ENCODE results near the gene MACROD2.

MACROD2 gene

DNA sequence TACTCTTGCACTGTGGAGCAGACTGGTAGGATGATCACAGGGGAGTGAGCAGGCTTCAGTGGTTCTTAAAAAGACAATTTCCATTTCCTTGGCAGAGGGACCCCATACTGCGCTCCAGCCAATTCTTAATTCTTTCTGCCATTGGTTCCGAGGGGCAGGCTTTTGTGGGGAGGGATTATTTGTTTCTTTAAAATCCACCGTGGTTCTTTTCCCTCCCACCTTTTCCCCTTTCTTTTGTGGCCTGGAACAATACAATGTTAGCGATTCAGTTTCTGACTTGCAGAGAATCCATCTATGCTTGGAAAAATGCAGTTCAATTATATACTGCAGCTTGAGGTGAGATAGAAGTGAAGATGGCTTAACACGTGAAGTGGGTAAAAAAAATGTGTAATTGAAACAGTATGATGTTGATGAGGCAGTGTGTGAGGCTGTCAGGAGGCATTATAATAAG, 721.1 kb downstream of the MACROD2 start:
- no peak overlapping the region for H3K4me3 Mint-ChIP-seq
- peaks cover 14% of the 10 kb centered on the region for H3K9me3 Mint-ChIP-seq (ENCODE audit: low read depth)
- H3K27ac Mint-ChIP-seq = no peak overlapping the region
- H3K27me3 Mint-ChIP-seq = no peaks in the 10 kb centered on the region
- H3K4me1 Mint-ChIP-seq (ENCODE audit: low read depth) = no peaks in the 10 kb centered on the region
- no peaks in the 10 kb centered on the region for H3K36me3 Mint-ChIP-seq

DNA sequence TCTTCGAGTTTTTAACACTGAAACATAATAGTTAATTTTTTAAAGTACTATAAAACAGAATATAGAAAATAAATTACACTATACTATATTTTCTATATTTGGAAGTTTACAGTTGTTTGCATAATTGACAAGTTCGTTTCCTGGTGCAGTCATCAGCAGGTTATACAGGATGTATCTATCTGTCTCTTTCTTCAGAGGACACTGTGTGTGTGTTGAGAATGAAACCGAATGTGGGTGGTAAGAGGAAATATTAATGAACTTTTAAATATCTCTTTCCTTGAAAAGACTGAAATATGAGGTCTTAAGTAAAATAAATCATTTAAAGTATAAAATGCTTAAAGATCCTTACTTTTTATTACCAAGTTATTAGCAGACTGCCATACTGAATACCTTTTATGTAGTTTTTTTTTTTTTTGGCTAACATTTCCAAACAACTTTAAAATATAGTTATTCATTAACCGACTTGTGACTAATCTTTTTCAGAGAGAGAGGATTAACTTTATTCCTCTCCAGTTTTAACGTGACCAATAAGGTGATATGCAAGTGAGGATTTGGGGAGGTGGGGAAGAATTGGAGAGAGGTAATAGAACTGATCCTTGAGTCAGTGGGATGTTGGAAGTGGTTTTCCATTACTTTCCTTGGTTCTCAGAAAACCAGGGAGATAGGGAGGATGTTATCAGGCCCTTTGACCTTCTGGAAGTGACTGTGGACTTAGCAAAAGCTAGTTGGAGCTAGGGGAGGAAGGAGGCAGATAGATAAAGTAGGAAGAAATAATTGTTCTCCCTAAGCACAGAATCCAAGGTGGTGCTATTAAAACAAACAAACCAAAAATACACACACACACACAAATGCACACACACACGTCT, 722.1 kb downstream of the MACROD2 start:
- H3K4me1 Mint-ChIP-seq (ENCODE audit: low read depth) = no peaks in the 10 kb centered on the region
- no peaks in the 10 kb centered on the region for H3K36me3 Mint-ChIP-seq
- peaks cover 14% of the 10 kb centered on the region for H3K9me3 Mint-ChIP-seq (ENCODE audit: low read depth)
- no peak overlapping the region for H3K27ac Mint-ChIP-seq
- no peaks in the 10 kb centered on the region for H3K27me3 Mint-ChIP-seq
- no peak overlapping the region for H3K4me3 Mint-ChIP-seq

DNA sequence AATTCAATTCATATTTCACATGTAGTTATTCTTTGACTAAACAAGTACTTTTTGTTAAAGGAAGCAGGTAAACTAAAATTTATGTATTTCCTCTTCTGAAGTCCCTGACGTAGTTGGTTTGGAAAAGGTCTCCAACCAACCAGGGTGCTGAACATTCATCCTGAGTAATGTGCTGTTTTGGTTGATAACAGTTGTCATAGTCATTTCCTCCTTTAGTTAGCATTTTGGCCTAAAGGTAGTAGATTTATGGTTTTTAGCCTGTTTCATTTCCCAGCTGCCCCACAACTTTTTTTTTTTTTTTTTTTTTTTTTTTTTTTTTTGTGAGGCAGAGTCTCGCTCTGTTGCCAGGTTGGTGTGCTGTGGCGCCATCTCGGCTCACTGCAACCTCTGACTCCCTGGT, 724.9 kb downstream of the MACROD2 start:
- Mint-ChIP-seq H3K4me3 (no peak overlapping the region), H3K27ac (no peak overlapping the region), H3K27me3 (no peaks in the 10 kb centered on the region), H3K36me3 (no peaks in the 10 kb centered on the region), H3K9me3 (ENCODE audit: low read depth) (no peaks in the 10 kb centered on the region), H3K4me1 (ENCODE audit: low read depth) (no peaks in the 10 kb centered on the region)

DNA sequence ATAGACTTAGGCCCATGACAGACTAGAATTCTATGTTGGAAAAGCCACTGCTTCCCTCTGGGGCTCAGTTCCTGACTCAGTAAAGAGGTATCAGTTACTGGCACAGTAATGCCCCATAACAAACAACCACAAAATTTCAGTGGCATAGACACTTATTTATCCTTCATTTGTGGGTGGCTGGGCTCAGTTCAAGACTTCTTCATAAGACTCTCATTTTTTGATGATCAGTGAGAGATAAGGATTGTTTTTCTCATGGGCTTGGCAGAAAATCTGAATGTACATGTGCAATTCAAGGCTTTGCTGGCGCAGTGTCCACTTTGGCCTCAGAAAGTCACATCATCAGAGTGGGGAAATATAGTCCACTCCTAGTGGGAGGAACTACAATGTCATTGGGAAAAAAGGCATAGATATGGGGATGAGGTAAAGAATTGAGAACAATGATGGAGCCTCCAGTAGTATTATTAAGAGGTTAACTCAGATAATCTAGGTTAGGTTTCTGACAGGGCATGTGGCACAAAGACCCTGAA, 726.7 kb downstream of the MACROD2 start:
- Mint-ChIP-seq H3K27me3 (no peaks in the 10 kb centered on the region), H3K4me1 (ENCODE audit: low read depth) (no peaks in the 10 kb centered on the region), H3K4me3 (no peak overlapping the region), H3K36me3 (no peaks in the 10 kb centered on the region), H3K27ac (no peak overlapping the region), H3K9me3 (ENCODE audit: low read depth) (no peaks in the 10 kb centered on the region)

DNA sequence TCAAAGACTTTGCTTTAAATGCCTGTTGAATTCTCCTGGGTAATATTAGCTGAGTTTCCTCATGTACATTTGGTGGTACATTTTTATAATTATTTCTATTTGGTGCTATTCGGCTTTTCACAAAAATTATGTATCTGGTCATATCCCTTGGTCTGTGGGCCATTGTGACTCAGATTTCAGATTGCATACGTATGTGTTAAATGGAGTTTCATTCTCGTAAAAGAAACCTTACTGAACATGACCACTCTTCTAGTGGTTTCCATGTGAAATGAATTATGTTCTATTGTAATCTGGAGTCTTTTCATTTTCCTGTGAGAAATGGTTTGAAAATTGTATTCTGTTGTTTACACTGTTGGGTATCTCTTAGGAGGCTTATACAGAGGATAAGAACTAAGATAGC, 728.3 kb downstream of the MACROD2 start:
- H3K27ac Mint-ChIP-seq = no peak overlapping the region
- no peaks in the 10 kb centered on the region for H3K9me3 Mint-ChIP-seq (ENCODE audit: low read depth)
- no peak overlapping the region for H3K4me3 Mint-ChIP-seq
- no peaks in the 10 kb centered on the region for H3K27me3 Mint-ChIP-seq
- no peaks in the 10 kb centered on the region for H3K36me3 Mint-ChIP-seq
- no peaks in the 10 kb centered on the region for H3K4me1 Mint-ChIP-seq (ENCODE audit: low read depth)

DNA sequence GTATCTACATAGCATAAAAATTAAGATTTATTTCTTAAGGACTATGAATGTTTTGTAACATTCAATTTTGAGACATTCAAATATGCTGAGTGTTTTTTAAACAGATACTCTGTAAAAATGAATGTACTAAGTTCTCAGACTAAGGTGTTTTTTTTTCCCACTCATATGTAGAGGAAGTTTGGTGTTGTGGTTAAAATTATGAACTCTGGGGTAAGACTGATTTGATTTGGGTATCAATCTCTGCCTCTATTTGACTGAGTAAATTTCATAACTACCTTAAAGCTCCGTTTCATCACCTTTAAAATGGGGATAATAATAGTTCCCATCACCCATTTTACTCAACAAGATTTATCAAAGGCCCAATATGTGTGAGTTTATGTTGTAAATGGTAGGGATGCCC, 728.7 kb downstream of the MACROD2 start:
- H3K36me3 Mint-ChIP-seq = no peaks in the 10 kb centered on the region
- H3K27ac Mint-ChIP-seq = no peak overlapping the region
- H3K4me1 Mint-ChIP-seq (ENCODE audit: low read depth) = no peaks in the 10 kb centered on the region
- no peaks in the 10 kb centered on the region for H3K27me3 Mint-ChIP-seq
- H3K9me3 Mint-ChIP-seq (ENCODE audit: low read depth) = no peaks in the 10 kb centered on the region
- no peak overlapping the region for H3K4me3 Mint-ChIP-seq

DNA sequence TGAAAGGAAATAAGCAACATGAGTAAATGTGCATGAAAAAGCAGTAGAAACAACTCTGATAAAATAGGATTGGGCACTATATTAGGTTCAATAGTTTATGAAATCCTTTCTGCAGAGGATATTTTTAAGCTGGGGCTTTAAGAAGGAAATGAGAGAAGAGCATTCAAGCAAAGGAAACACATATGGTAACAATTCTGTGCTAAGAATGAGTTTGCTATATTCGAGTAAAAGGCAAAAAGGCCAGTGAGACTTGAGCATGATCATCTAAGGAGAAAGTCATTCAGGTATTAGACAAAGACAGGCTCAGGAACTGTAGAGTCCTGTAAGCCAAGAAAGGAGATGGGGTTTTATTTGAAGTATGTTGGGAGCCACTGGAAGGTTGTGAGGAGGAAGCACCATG, 729.2 kb downstream of the MACROD2 start:
- Mint-ChIP-seq H3K36me3 (no peaks in the 10 kb centered on the region), H3K27ac (no peak overlapping the region), H3K4me1 (ENCODE audit: low read depth) (no peaks in the 10 kb centered on the region), H3K27me3 (no peaks in the 10 kb centered on the region), H3K4me3 (no peak overlapping the region), H3K9me3 (ENCODE audit: low read depth) (no peaks in the 10 kb centered on the region)

DNA sequence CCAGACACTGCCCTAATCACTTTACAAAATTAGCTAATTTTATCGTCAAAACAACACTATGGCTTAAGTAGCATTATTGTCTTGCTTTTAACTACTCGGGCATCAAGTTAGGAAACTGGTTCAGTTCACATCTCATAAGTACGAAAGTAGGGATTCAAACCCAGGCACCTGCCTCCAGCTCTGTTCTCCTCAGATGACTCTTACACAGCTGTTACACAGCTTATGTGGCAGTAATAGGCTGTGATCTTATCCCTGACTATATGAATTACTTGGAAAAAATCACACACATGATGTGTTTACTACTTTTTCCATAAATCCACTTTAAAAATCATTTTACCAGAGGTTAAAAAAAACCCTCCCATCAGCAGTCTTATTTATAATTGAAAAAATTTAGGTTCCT, 731.3 kb downstream of the MACROD2 start:
- Mint-ChIP-seq H3K36me3 (no peaks in the 10 kb centered on the region), H3K27me3 (no peaks in the 10 kb centered on the region), H3K27ac (no peak overlapping the region), H3K9me3 (ENCODE audit: low read depth) (no peaks in the 10 kb centered on the region), H3K4me1 (ENCODE audit: low read depth) (no peaks in the 10 kb centered on the region), H3K4me3 (no peak overlapping the region)

DNA sequence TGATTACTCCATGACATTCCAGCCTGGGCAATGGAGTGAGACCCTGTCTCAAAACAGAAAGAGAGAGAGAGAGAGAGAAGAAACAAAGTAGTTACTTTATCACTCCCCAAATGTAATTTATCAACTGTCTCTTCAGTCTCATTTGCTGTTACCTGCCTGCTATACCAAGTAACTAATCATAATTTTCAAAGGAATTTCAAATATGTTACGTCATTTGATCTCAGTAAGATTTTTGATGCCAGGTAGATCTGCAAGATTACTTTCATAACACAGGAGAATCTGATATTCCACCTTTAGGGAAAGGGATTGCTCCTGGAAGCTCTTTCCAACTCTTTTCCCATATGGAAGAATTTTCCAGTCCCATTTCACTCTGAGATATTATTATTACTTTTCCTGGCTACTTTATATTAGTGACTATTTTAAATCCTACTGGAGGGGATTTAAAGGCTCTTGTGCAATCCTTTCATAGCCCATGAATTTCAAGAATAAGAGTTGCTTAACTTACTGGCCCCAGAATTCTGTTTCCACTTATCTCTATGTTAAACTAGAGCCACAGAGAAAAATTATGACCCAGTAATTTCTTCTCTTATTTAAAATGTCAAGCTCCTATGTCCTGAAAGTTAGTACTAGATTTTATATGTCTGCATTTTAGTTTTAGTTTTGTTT, 732.3 kb downstream of the MACROD2 start:
- H3K4me3 Mint-ChIP-seq = no peak overlapping the region
- H3K4me1 Mint-ChIP-seq (ENCODE audit: low read depth) = no peaks in the 10 kb centered on the region
- no peaks in the 10 kb centered on the region for H3K36me3 Mint-ChIP-seq
- no peaks in the 10 kb centered on the region for H3K9me3 Mint-ChIP-seq (ENCODE audit: low read depth)
- no peak overlapping the region for H3K27ac Mint-ChIP-seq
- H3K27me3 Mint-ChIP-seq = no peaks in the 10 kb centered on the region

DNA sequence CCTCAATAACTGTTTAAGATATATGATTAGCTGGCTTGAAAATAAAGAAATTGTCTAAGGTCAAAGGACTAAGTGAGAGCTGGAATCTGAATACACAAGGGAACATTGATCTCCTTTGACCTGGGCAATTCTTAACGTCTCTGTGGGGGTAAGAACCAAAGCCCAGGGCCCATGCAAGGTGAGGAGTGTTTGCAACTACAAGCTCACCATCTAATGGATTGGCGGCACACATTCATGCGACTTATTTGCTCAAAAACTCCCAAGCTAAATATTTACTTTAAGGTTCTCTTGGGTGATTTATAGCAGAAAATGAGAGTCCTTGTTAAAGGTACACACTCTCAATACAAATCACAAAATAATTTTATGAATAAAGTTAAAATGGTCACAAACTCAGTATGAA, 734.1 kb downstream of the MACROD2 start:
- Mint-ChIP-seq H3K36me3 (no peaks in the 10 kb centered on the region), H3K27ac (no peak overlapping the region)

DNA sequence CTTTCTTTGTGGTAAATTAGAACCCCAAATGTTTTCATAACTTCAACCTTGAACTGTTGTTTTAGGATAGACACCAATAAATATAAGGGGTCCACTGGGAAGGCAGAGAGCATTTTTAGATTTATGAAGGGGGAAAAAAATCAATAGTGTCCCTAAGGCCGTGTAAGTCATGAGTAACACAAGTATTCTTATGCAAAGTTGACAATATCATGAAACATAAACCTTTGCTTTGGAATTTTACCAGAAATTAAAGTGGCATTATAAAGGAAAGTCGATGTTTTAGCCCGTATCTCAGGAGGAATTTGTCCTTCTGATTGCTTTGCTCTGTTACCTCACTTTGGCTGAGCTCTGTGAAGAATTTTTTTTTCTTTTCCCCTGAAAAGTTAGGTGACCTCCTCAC, 737.0 kb downstream of the MACROD2 start:
- Mint-ChIP-seq H3K27ac (no peak overlapping the region), H3K36me3 (no peaks in the 10 kb centered on the region), H3K4me3 (no peak overlapping the region), H3K9me3 (ENCODE audit: low read depth) (peaks cover 8% of the 10 kb centered on the region), H3K27me3 (no peaks in the 10 kb centered on the region), H3K4me1 (ENCODE audit: low read depth) (no peaks in the 10 kb centered on the region)

More for the DNA sequence above, 734.1 kb downstream of the MACROD2 start:
- Mint-ChIP-seq H3K9me3 (ENCODE audit: low read depth) (no peaks in the 10 kb centered on the region), H3K27me3 (no peaks in the 10 kb centered on the region), H3K4me3 (no peak overlapping the region), H3K4me1 (ENCODE audit: low read depth) (no peaks in the 10 kb centered on the region)

DNA sequence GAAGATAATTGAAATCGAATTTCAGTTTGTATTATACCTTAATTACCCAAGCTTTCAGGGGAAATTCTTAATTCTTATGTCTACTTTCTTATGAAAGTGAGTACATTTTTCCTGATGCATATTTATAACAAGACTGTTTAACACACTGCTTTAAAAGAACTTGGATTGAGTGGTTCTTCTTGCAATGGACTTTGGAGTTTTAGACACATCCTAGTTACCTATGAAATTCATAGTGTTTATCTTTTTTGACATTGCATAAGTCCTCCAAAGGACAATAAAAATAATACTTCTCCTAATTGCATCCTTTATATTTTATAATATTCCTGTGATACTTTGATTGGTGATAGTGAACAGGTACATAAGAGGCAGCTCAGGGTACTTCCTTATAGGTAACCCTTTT, 737.7 kb downstream of the MACROD2 start:
- H3K27me3 Mint-ChIP-seq = no peaks in the 10 kb centered on the region
- H3K4me1 Mint-ChIP-seq (ENCODE audit: low read depth) = no peaks in the 10 kb centered on the region
- H3K4me3 Mint-ChIP-seq = no peak overlapping the region
- peaks cover 8% of the 10 kb centered on the region for H3K9me3 Mint-ChIP-seq (ENCODE audit: low read depth)
- no peak overlapping the region for H3K27ac Mint-ChIP-seq
- no peaks in the 10 kb centered on the region for H3K36me3 Mint-ChIP-seq

DNA sequence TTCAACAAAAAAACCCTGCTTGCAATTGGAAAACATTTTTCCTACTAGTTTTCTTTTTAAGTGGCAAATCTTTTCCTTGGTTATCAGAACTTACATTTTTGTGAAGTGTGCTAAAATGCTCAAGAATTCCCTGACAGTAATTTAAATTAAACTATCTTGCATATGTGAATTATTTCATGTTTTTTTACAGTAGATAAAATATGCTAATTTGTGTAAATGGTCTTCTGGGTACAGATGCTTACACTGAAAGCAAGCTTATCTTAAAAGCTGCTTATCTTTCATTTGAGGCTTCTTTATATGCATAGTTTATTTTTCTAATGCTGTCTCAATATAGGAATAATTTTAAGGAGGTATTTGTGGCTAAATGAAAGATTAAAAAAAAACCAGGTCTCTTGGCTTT, 745.1 kb downstream of the MACROD2 start:
- no peaks in the 10 kb centered on the region for H3K27me3 Mint-ChIP-seq
- no peaks in the 10 kb centered on the region for H3K4me1 Mint-ChIP-seq (ENCODE audit: low read depth)
- H3K4me3 Mint-ChIP-seq = no peak overlapping the region
- H3K9me3 Mint-ChIP-seq (ENCODE audit: low read depth) = peaks cover under 1% of the 10 kb centered on the region
- H3K27ac Mint-ChIP-seq = no peak overlapping the region
- no peaks in the 10 kb centered on the region for H3K36me3 Mint-ChIP-seq

DNA sequence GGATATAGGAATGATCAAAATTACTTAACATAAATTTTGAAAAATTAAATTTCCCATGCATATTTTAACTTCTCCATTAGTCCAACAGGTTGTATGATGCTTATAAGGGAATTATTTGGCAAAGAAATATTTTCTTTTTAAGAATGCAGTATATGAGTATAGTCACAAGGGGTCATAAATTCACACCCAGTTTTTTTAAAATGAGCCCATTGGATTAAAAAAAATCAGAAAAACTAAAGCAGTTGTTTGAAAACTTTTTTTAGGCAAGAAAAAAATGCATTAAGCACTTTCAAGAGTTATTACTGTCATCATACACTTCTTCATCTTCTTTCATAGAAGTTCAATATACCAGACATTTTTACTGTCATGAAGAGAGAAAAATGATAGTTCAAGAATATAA, 746.3 kb downstream of the MACROD2 start:
- Mint-ChIP-seq H3K4me1 (ENCODE audit: low read depth) (no peaks in the 10 kb centered on the region), H3K36me3 (no peaks in the 10 kb centered on the region), H3K27me3 (no peaks in the 10 kb centered on the region), H3K27ac (no peak overlapping the region), H3K9me3 (ENCODE audit: low read depth) (no peaks in the 10 kb centered on the region), H3K4me3 (no peak overlapping the region)

DNA sequence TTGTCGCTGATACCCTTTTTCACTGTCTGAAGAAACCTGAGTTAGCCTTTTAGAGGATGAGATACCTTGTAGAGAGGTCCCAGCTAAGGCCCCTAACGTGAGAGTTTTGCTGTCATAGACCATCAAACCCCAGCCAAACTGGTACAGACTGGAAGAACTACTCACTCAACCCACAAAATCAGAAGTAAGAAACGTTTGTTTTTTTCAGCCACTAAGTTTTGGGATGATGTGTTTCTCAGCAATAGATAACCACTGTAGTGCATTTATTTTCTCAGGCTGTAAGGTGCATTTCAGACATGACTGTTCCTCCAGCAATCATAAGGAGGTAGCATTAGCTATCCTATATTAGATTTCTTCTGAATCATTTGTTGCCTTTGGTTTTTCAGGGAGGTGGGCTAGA, 749.4 kb downstream of the MACROD2 start:
- Mint-ChIP-seq H3K9me3 (ENCODE audit: low read depth) (no peaks in the 10 kb centered on the region), H3K27ac (no peak overlapping the region), H3K4me1 (ENCODE audit: low read depth) (no peaks in the 10 kb centered on the region), H3K36me3 (no peaks in the 10 kb centered on the region), H3K27me3 (no peaks in the 10 kb centered on the region), H3K4me3 (no peak overlapping the region)
